Stimulated activated CD4-positive, alpha-beta T cell treated with anti-CD3 and anti-CD28 coated beads, Interleukin-2, amount 100 ng/mL, for 4 hours (primary cell): ENCODE results near the gene DNAJC3.
"Not testable (repeated sequence)": the region's sequence is repeated elsewhere in the genome, so short reads cannot be mapped to it uniquely, and the experiment has no call there.

Experiments used
- DNase-seq: peaks from one replicate; pipeline ENCODE4 v3.0.0-alpha.2; 2020; ENCODE audit warnings: low read depth

The DNAJC3 gene

GRCh38 chr13:95714142-95714832, 37.3 kb downstream of the DNAJC3 start:
- no peak for DNase-seq

GRCh38 chr13:95716231-95716630, 39.3 kb downstream of the DNAJC3 start:
- DNase-seq: no peak

- DNase-seq: no peak
These were observed 45.3 kb downstream of the DNAJC3 start for GRCh38 chr13:95722241-95722640.

GRCh38 chr13:95723438-95723837, 46.5 kb downstream of the DNAJC3 start:
- no peak for DNase-seq

- no peak for DNase-seq
These were observed 47.3 kb downstream of the DNAJC3 start for GRCh38 chr13:95724252-95724651.

- DNase-seq: no peak
These were observed 49.9 kb downstream of the DNAJC3 start for GRCh38 chr13:95726876-95727275.

GRCh38 chr13:95728957-95729356, 52.0 kb downstream of the DNAJC3 start:
- DNase-seq: no peak

- no peak for DNase-seq
These were observed 57.2 kb downstream of the DNAJC3 start for GRCh38 chr13:95734124-95734523.

- not testable (repeated sequence) for DNase-seq
These were observed 63.4 kb downstream of the DNAJC3 start for GRCh38 chr13:95740071-95740978.

GRCh38 chr13:95740979-95741320, 64.0 kb downstream of the DNAJC3 start:
- DNase-seq: no peak

GRCh38 chr13:95741584-95742563, 64.9 kb downstream of the DNAJC3 start:
- no peak for DNase-seq

GRCh38 chr13:95743192-95743591, 66.3 kb downstream of the DNAJC3 start:
- DNase-seq: no peak

GRCh38 chr13:95745289-95745688, 68.3 kb downstream of the DNAJC3 start:
- DNase-seq: no peak

- no peak for DNase-seq
These were observed 68.8 kb downstream of the DNAJC3 start for GRCh38 chr13:95745752-95746151.

- DNase-seq: no peak
These were observed 72.6 kb downstream of the DNAJC3 start for GRCh38 chr13:95749545-95749944.

- no peak for DNase-seq
These were observed 75.7 kb downstream of the DNAJC3 start for GRCh38 chr13:95752677-95753076.

- no peak for DNase-seq
These were observed 77.1 kb downstream of the DNAJC3 start for GRCh38 chr13:95754069-95754468.

- DNase-seq: no peak
These were observed 79.1 kb downstream of the DNAJC3 start for GRCh38 chr13:95756072-95756471.

- not testable (repeated sequence) for DNase-seq
These were observed 85.7 kb downstream of the DNAJC3 start for GRCh38 chr13:95762626-95763025.

GRCh38 chr13:95763601-95764000, 86.7 kb downstream of the DNAJC3 start:
- no peak for DNase-seq

- DNase-seq: no peak
These were observed 95.0 kb downstream of the DNAJC3 start for GRCh38 chr13:95771905-95772304.

- no peak for DNase-seq
These were observed 102.6 kb downstream of the DNAJC3 start for GRCh38 chr13:95779522-95779921.
